GM21723 (cell line): ENCODE results near the gene PRPF18.
A peak's percentile ranks its signal among the peaks of the same experiment; 100 is the strongest.
"Not testable (repeated sequence)": the region's sequence is repeated elsewhere in the genome, so short reads cannot be mapped to it uniquely, and the experiment has no call there.

Source experiments
- ATAC-seq: cut with Tn5 transposase; IDR thresholded peaks from one replicate; pipeline ENCODE4 v1.9.1; 2021; ENCODE audit warnings: mild to moderate bottlenecking, moderate library complexity; ENCODE audit not compliant: unreplicated experiment

Gene PRPF18, protein sequence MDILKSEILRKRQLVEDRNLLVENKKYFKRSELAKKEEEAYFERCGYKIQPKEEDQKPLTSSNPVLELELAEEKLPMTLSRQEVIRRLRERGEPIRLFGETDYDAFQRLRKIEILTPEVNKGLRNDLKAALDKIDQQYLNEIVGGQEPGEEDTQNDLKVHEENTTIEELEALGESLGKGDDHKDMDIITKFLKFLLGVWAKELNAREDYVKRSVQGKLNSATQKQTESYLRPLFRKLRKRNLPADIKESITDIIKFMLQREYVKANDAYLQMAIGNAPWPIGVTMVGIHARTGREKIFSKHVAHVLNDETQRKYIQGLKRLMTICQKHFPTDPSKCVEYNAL

GRCh38 chr10:13586676-13587355 lies at the start of gene PRPF18:
Gene PRPF18 (plus strand): TSS chr10:13586965. CDS start chr10:13587087, 122 bp downstream.
- peak; percentile 99 for ATAC-seq

- ATAC-seq = not testable (repeated sequence)
Observed at GRCh38 chr10:13537985-13538384, 48.8 kb upstream of the PRPF18 start.

GRCh38 chr10:13542533-13542932 lies 44.2 kb upstream of the PRPF18 start:
- no peak for ATAC-seq

DNA sequence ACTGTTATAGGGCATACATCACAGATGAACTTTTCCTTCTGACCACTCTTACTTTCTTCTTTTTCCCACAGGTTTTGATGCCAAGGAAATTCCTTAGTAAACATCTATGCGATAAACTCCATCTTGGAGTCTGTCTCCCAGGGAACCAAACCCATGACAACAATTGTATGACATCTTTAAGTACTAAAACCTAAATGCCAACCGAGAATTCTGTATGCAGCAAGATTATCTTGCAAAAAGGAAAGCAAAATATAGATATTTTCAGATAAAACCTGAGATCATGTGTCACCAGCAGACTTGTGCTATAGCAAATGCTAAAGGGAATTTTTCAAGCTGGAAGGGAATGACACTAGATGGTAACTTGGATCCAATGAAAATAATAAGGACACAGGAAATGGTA lies 36.0 kb upstream of the PRPF18 start:
- no peak for ATAC-seq

GRCh38 chr10:13555884-13556510 lies 30.8 kb upstream of the PRPF18 start:
- no peak for ATAC-seq

DNA sequence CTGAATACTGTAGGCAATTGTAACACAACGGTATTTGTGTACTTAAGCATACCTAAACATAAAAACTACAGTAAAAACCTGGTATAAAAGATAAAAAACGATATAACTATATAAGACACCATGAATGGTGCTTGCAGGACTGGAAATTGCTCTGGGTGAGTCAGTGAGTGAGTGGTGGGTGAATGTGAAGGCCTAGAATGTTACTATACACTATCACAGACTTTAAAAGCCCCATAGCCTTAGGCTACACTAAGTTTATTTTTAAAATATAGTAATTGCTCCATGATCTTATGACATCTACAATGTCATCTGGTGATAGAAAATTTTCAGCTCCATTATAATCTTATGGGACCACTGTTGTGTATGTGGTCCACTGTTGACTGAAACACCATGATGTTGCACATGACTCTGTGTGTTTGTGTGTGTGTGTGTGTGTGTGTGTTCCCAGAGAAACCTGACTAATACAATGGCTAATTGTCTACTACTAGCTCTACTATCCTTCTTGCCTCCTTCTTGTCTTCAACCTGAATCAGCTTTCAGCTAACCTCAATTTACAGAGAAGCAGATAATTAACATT lies 27.6 kb upstream of the PRPF18 start:
- ATAC-seq = no peak

- no peak for ATAC-seq
Observed at GRCh38 chr10:13560597-13560996, 26.2 kb upstream of the PRPF18 start.

- ATAC-seq = no peak
Observed at GRCh38 chr10:13563481-13564445, 23.0 kb upstream of the PRPF18 start.

DNA sequence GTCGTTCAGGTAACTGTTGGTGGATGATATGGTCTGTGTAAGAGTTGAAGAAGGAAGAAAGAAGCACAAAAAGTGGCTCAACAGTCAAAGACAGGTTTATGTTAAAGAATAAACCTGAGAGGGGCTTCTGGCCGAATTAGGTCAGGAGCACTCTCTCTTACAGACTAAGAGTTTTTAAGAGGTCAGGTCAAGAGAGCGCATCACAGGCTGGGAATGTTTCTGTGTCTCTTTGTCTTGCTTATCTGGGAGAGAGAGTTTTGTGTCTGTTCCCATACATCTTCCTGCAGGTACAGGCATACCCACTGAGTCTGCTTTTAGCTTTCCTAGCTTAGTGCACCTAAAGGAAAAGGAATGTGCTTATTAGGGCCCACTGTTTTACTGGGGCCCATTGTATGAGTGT lies 22.2 kb upstream of the PRPF18 start:
- ATAC-seq = no peak

GRCh38 chr10:13567030-13567429 lies 19.7 kb upstream of the PRPF18 start:
- ATAC-seq = no peak

GRCh38 chr10:13571541-13571940 lies 15.2 kb upstream of the PRPF18 start:
- ATAC-seq = no peak

DNA sequence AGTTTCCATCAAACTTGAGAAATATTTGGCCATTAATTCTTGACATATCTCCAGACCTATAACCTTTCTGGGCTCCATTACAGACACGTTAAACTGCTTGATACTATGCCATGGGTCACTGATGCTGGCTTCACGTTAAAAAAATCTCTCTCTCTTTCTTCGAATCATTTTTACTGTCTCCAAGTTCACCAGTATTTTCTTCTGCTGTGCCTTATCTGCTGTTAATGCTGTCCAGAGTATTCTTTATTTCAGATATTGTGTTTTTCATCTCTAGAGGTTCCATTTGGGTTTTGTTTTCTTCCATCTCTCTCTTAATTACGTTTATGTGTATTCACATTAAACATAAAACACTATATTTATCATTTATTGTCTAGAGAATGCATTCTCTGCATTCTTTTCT lies 12.8 kb upstream of the PRPF18 start:
- ATAC-seq = no peak

DNA sequence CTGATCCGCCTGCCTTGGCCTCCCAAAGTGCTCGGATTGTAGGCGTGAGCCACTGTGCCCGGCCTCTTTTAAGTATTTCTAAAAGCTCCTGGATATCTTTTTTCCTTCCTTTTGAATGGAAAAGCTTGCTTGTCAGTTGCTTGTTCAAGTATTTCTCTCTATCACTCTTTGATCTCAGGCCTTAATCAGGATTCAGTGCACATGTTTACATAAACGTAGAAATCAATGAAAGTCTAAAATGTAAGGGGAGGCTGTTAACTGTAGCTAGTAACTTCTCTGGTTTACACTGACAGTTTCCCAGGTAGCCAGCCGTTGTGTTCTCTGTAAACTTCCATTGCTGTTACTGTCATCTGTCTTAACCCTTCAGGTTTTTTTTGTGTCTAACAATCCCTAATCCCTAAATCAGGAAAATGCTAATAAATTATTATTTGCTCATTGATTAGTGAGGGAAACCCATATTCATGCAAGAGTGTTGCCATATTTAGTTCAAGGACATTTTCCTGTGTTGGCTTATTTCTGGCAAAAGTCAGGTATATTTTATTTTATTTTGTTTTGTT lies 1.5 kb upstream of the PRPF18 start:
- ATAC-seq = no peak

- ATAC-seq = no peak
Observed at GRCh38 chr10:13585943-13586342, 822 bp upstream of the PRPF18 start.

DNA sequence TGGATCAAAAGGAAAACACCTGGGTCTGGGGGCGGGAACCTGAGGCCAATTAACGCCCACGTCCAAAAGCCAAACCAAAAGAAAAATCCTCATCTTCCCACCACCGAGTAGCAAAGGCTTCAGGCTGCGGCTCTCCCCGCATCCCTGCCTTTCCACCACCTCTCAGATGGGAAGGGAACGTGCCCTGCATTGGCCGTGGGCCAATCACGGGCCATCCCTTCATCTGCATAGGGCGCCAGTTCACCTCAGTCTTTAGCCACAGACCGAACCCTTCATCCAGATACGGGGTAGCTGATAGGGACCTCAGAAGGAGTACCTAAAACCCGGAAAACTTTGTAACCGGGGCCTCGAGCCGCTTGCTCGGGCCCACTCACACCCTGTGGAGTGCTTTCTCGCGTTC lies 626 bp downstream of the PRPF18 start:
- no peak for ATAC-seq

GRCh38 chr10:13589316-13589715 lies 2.6 kb downstream of the PRPF18 start:
- no peak for ATAC-seq

DNA sequence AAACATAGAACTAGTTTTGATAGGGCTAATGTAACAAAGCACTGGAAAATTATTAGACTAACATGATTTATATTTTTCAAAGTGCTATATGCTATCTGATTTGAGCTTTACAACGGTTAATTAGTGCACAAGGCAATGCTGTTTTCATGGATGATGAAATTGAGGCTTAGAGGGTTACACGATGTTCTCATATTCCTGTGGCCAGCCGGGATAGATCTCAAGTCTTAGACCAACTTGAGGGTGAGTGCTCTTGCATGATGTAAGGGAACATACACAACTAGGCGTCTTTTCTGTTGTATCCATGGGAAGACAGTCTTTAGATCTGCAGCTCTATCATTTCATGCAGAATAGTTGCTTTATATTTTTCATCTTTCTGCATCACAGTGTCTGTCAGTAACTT lies 4.1 kb downstream of the PRPF18 start:
- ATAC-seq = no peak

DNA sequence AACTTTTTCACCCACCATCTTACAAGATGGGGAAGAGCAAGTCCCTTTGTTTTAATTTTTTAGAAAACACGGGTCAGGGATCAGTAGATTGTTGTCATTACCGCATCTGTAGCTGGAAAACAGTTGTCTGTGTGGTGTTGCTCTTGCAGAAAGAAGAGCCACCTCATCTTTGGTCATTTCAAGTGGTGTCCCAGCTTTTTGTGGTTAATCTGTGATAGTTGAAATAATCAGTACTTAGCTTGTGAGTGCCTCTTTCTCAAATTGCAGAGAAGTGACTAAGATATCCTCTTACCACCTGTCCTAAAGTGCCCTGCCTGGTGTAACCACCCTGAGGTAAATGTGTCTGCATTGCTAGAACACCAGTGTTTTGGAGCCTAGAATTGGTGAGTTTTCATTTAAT lies 5.5 kb downstream of the PRPF18 start:
- no peak for ATAC-seq

GRCh38 chr10:13593535-13593934 lies 6.8 kb downstream of the PRPF18 start:
- ATAC-seq = no peak

DNA sequence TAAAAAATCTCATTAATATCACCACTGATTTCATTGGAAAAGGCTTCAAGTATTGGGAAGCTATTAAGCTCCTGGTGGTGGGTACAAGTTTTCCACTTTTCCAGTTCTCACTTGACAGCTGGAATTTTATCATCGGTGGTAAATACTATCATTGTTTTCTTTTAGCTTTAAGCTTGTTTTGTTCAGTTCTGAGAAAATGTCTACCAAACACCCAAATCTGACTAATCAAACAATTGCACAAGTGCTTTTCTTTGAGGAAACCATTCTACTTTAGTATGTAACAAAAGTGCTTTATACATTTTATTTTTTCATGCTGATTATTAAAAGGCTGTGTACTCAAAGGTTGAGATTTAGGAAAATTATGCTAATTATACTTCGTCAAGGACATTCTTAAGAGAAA lies 7.9 kb downstream of the PRPF18 start:
- ATAC-seq = no peak
